CD14-positive monocyte (primary cell): ENCODE data around the gene SUN3. TPM values are rescaled to one million over a fixed set of nuclear protein-coding genes. Genes with fewer than 3 reads are reported as not detected.

Experiments
- DNase-seq, 3 donors: peaks; one replicate each; pipeline ENCODE4 v3.0.0-alpha.2; 2011 to 2022
- H2AFZ ChIP-seq: 2 replicates; pipeline ENCODE4 v1.6.0; 2012; ENCODE audit warnings: mild to moderate bottlenecking, low read depth, low read length, inconsistent platforms; ENCODE audit not compliant: insufficient read depth, poor library complexity, severe bottlenecking
- H3K27ac ChIP-seq, 2 donors: 1 replicate in 1 of 2; 2 replicates in 1 of 2; pipeline ENCODE4 v1.5.1; 2012 to 2013; ENCODE audit warnings: low read length in 2 of 2, control low read depth in 1 of 2, inconsistent platforms in 1 of 2, low read depth in 1 of 2, mild to moderate bottlenecking in 1 of 2
- H3K27me3 ChIP-seq, 2 donors: one replicate each; pipeline versions ENCODE4 v1.6.0 to v1.6.1; 2011 to 2013; ENCODE audit warnings: low read length in 2 of 2; ENCODE audit not compliant: control insufficient read depth in 2 of 2, insufficient read depth in 2 of 2
- H3K36me3 ChIP-seq, 2 donors: replicated peaks in 1 of 2; 1 replicate in 1 of 2; 2 replicates in 1 of 2; pipeline versions ENCODE4 v1.5.1 to v1.6.1; 2012 to 2013; ENCODE audit warnings: low read length in 2 of 2, control low read depth in 1 of 2, inconsistent platforms in 1 of 2, mild to moderate bottlenecking in 1 of 2; ENCODE audit not compliant: insufficient read depth in 2 of 2, control insufficient read depth in 1 of 2
- H3K4me1 ChIP-seq, 2 donors: 1 replicate in 1 of 2; 2 replicates in 1 of 2; pipeline versions ENCODE4 v1.5.1 to v1.6.1; 2012 to 2013; ENCODE audit warnings: low read length in 2 of 2, control low read depth in 1 of 2, inconsistent platforms in 1 of 2, mild to moderate bottlenecking in 1 of 2, moderate library complexity in 1 of 2; ENCODE audit not compliant: insufficient read depth in 2 of 2, control insufficient read depth in 1 of 2
- H3K4me2 ChIP-seq: replicated peaks from 2 replicates; pipeline ENCODE3; 2012; ENCODE audit warnings: low read length, moderate library complexity, mild to moderate bottlenecking; ENCODE audit not compliant: poor library complexity, severe bottlenecking; ENCODE audit errors: extremely low read depth
- H3K4me3 ChIP-seq, 3 experiments: fragments of 200-600 bp in 1 of 3; sonication (generic) in 1 of 3; replicated peaks in 1 of 3; 1 replicate in 2 of 3; 2 replicates in 1 of 3; pipeline ENCODE4 v1.5.1; 2011 to 2013; ENCODE audit warnings: low read length in 3 of 3, mild to moderate bottlenecking in 3 of 3, control low read depth in 2 of 3, low read depth in 2 of 3, inconsistent platforms in 1 of 3, moderate library complexity in 1 of 3
- H3K79me2 ChIP-seq: 2 replicates; pipeline ENCODE4 v1.6.0; 2012; ENCODE audit warnings: mild to moderate bottlenecking, control low read depth, inconsistent platforms, low read length, moderate library complexity; ENCODE audit not compliant: insufficient read depth
- H3K9ac ChIP-seq: 2 replicates; pipeline ENCODE4 v1.6.0; 2017; ENCODE audit warnings: low read length, mild to moderate bottlenecking; ENCODE audit not compliant: insufficient read depth, poor library complexity, severe bottlenecking
- H3K9me3 ChIP-seq, 2 donors: replicated peaks in 1 of 2; 1 replicate in 1 of 2; 2 replicates in 1 of 2; pipeline versions ENCODE4 v1.5.1 to v1.6.1; 2012 to 2013; ENCODE audit warnings: low read length in 2 of 2, control low read depth in 1 of 2; ENCODE audit not compliant: control insufficient read depth in 1 of 2, insufficient read depth in 1 of 2
- H4K20me1 ChIP-seq: 2 replicates; pipeline ENCODE4 v1.6.0; 2012; ENCODE audit warnings: mild to moderate bottlenecking, low read length, control low read depth, moderate library complexity; ENCODE audit not compliant: insufficient read depth
- H3K27ac Mint-ChIP-seq, 7 donors: one replicate each; pipeline ENCODE4 v1.8.0; 2020; ENCODE audit warnings: mild to moderate bottlenecking in 7 of 7, mixed read lengths in 7 of 7, moderate library complexity in 6 of 7, inconsistent platforms in 2 of 7
- H3K27me3 Mint-ChIP-seq, 3 donors: one replicate each; pipeline ENCODE4 v1.8.0; 2021 to 2022; ENCODE audit warnings: low read depth in 3 of 3, mild to moderate bottlenecking in 3 of 3, mixed read lengths in 3 of 3, moderate library complexity in 3 of 3, inconsistent platforms in 1 of 3
- H3K36me3 Mint-ChIP-seq, 2 donors: one replicate each; pipeline ENCODE4 v1.8.0; 2020; ENCODE audit warnings: mixed read lengths in 2 of 2, inconsistent platforms in 1 of 2, mild to moderate bottlenecking in 1 of 2
- H3K4me1 Mint-ChIP-seq: one replicate; pipeline ENCODE4 v1.8.0; 2020; ENCODE audit warnings: mild to moderate bottlenecking, mixed read lengths
- H3K4me3 Mint-ChIP-seq, 2 donors: one replicate each; pipeline ENCODE4 v1.8.0; 2020; ENCODE audit warnings: mild to moderate bottlenecking in 2 of 2, mixed read lengths in 2 of 2, moderate library complexity in 1 of 2
- H3K9me3 Mint-ChIP-seq, 7 donors: one replicate each; pipeline ENCODE4 v1.8.0; 2020 to 2022; ENCODE audit warnings: mixed read lengths in 7 of 7, mild to moderate bottlenecking in 6 of 7, moderate library complexity in 6 of 7, inconsistent platforms in 2 of 7
- CTCF ChIP-seq: fragments of 200-600 bp; IDR thresholded peaks from one replicate; pipeline ENCODE4 v1.8.0; 2022; ENCODE audit warnings: antibody characterized with exemption, mild to moderate bottlenecking
- WGBS: methylation state at CpG from one replicate; pipeline ENCODE4 v1.1.5; 2013; ENCODE audit warnings: missing lambda C conversion rate; ENCODE audit not compliant: insufficient coverage; 5-methylcytosine and 5-hydroxymethylcytosine counted together
- intact Hi-C, 2 donors: fragments of 100-400 bp; cut with micrococcal nuclease; formaldehyde crosslinking; loops; one replicate each; pipeline versions ENCODE4 v1.15.0 to v1.15.1; 2023
- polyA plus RNA-seq, 3 donors: library from polyadenylated mRNA; depleted of rRNA in 1 of 3; unstranded in 2 of 3; stranded (reverse) in 1 of 3; fragments of 300-500 nt in 2 of 3; fragments of >200 nt in 1 of 3; fragmentation: Illumina TruSeq in 2 of 3; gene quantifications; 1 replicate in 2 of 3; 2 replicates in 1 of 3; pipeline ENCODE4 v1.2.3, GENCODE V29; 2012 to 2021

Gene SUN3
- polyA plus RNA-seq, 3 donors = not detected

GRCh38 chr7:48009954-48010353 is 19.0 kb downstream of the SUN3 start:
- Mint-ChIP-seq H3K36me3 (peaks cover 0 to 2% of the 10 kb centered on the region in 2 donors), H3K4me3 (no peak overlapping the region), H3K4me1 (peaks cover 15% of the 10 kb centered on the region), H3K9me3 (peaks cover 0 to 3% (median 0%) of the 10 kb centered on the region in 7 donors), H3K27me3 (peaks cover 0 to 2% (median 0%) of the 10 kb centered on the region in 3 donors), H3K27ac (peak overlapping the region in 1 of 7 donors; percentile 10)
- intact Hi-C loops = no loop called here
- Histone ChIP-seq H2AFZ (peak overlapping the region; percentile 38), H3K4me3 (no peak overlapping the region), H3K27me3 (no peaks in the 10 kb centered on the region), H3K27ac (no peak overlapping the region), H3K4me1 (peaks cover 12 to 15% of the 10 kb centered on the region in 2 donors), H3K79me2 (no peaks in the 10 kb centered on the region), H3K4me2 (no peak overlapping the region), H3K9ac (no peak overlapping the region), H3K36me3 (no peaks in the 10 kb centered on the region), H3K9me3 (no peaks in the 10 kb centered on the region), H4K20me1 (no peaks in the 10 kb centered on the region)
- no peak for DNase-seq
- TF ChIP-seq CTCF = no peak
- WGBS = 88% methylated on average over 3 of the region's 4 CpGs

- H2AFZ ChIP-seq = no peak overlapping the region
- no peaks in the 10 kb centered on the region for H3K27me3 ChIP-seq
- H3K27ac Mint-ChIP-seq = no peak overlapping the region
- H3K4me1 ChIP-seq = peaks cover 12 to 15% of the 10 kb centered on the region in 2 donors
- no peak for TF ChIP-seq CTCF
- no peaks in the 10 kb centered on the region for H3K79me2 ChIP-seq
- H3K4me2 ChIP-seq = no peak overlapping the region
- H3K36me3 ChIP-seq = no peaks in the 10 kb centered on the region
- H3K27ac ChIP-seq = no peak overlapping the region
- H4K20me1 ChIP-seq = no peaks in the 10 kb centered on the region
- H3K27me3 Mint-ChIP-seq = no peaks in the 10 kb centered on the region
- peaks cover 19% of the 10 kb centered on the region for H3K4me1 Mint-ChIP-seq
- no peaks in the 10 kb centered on the region for H3K9me3 Mint-ChIP-seq
- WGBS = 50% methylated on average over 2 of the region's 4 CpGs
- peaks cover 0 to 2% of the 10 kb centered on the region in 2 donors for H3K36me3 Mint-ChIP-seq
- no peak overlapping the region for H3K4me3 ChIP-seq
- H3K9me3 ChIP-seq = no peaks in the 10 kb centered on the region
- no peak overlapping the region for H3K4me3 Mint-ChIP-seq
- no peak overlapping the region for H3K9ac ChIP-seq
- intact Hi-C loops = no loop called here
- no peak for DNase-seq
These were observed 19.6 kb downstream of the SUN3 start for GRCh38 chr7:48009257-48009656.
